ENCODE results near the gene THBS2. TPM values are rescaled to one million over a fixed set of nuclear protein-coding genes. Genes with fewer than 3 reads are reported as not detected.

Gene THBS2
- total and polyA plus RNA-seq, 2 donors (not counting 3 experiments of a cell fraction or from before 2014, with no cell fraction given), result 0.08 TPM; not detected in 1

- Histone ChIP-seq H2AFZ (ENCODE audit: low read depth, low read length) (no peak overlapping the region), H3K4me2 (ENCODE audit: insufficient read depth, low read length) (no peak overlapping the region), H3K4me3 (replicated peaks in 1 of 3; ENCODE audit: insufficient read depth in 1 of 3, low read depth in 1 of 3, low read length in 3 of 3) (no peak overlapping the region), H3K36me3 (ENCODE audit: control insufficient read depth in 2 of 2, extremely low read depth in 1 of 2, insufficient read depth in 2 of 2, low read length in 2 of 2) (no peaks in the 10 kb centered on the region), H3K27me3 (ENCODE audit: control insufficient read depth in 2 of 2, insufficient read depth in 2 of 2, low read length in 2 of 2) (no peaks in the 10 kb centered on the region), H3K9me3 (replicated peaks; ENCODE audit: control insufficient read depth, insufficient read depth, low read length) (peaks cover 2% of the 10 kb centered on the region), H3K4me1 (ENCODE audit: control insufficient read depth, extremely low read depth, insufficient read depth, low read length) (no peaks in the 10 kb centered on the region), H3K27ac (ENCODE audit: insufficient read depth, low read depth, low read length) (no peak overlapping the region), H3K9me1 (replicated peaks; ENCODE audit: control insufficient read depth, extremely low read depth, insufficient read depth, low read length) (no peaks in the 10 kb centered on the region), H3K79me2 (ENCODE audit: control insufficient read depth, insufficient read depth, low read length) (no peaks in the 10 kb centered on the region), H4K20me1 (replicated peaks; ENCODE audit: control insufficient read depth, extremely low read depth, insufficient read depth, low read length) (no peaks in the 10 kb centered on the region), H3K9ac (replicated peaks; ENCODE audit: extremely low read depth, insufficient read depth, low read length) (no peak overlapping the region)
- no peak for FAIRE-seq
- intact Hi-C loops (cut with micrococcal nuclease), result no loop called here
- ChIA-PET POLR2A (no interaction called here), CTCF (no interaction called here)
- dilution Hi-C loops (cut with MboI; ENCODE audit: extremely low pct_ligation_motif_present, low sequenced_read_pairs), result no loop called here
- TF ChIP-seq GATA2 (IDR thresholded peaks at IDR 0.05; ENCODE audit: insufficient read depth, insufficient read length, low read depth, low read length), result no peak
- no peak for TF ChIP-seq MAX (IDR thresholded peaks at IDR 0.05; ENCODE audit: insufficient read depth, insufficient read length)
- no peak for TF ChIP-seq POLR2A (IDR thresholded peaks at IDR 0.05; ENCODE audit: low read depth, low read length)
- TF ChIP-seq MYC (IDR thresholded peaks at IDR 0.05; ENCODE audit: low read depth, low read length), result no peak
- no peak for TF ChIP-seq JUN (IDR thresholded peaks at IDR 0.05; ENCODE audit: borderline replicate concordance, insufficient read depth, insufficient read length, low read depth)
- TF ChIP-seq POLR2AphosphoS5 (IDR thresholded peaks at IDR 0.05; ENCODE audit: insufficient read depth, low read depth, low read length), result no peak
- DNase-seq (ENCODE audit: low read depth, low spot score), result no peak
- BruUV-seq (replicated peaks), result no TSS peak
Measured at GRCh38 chr6:169177516-169178166, 76.0 kb downstream of the THBS2 start.

- H3K27me3 ChIP-seq (ENCODE audit: control insufficient read depth in 2 of 2, insufficient read depth in 2 of 2, low read length in 2 of 2), result no peaks in the 10 kb centered on the region
- dilution Hi-C loops (cut with MboI; ENCODE audit: extremely low pct_ligation_motif_present, low sequenced_read_pairs) (no loop called here), intact Hi-C loops (cut with micrococcal nuclease) (no loop called here)
- peaks cover 2% of the 10 kb centered on the region for H3K9me3 ChIP-seq (replicated peaks; ENCODE audit: control insufficient read depth, insufficient read depth, low read length)
- no peak overlapping the region for H2AFZ ChIP-seq (ENCODE audit: low read depth, low read length)
- H3K9me1 ChIP-seq (replicated peaks; ENCODE audit: control insufficient read depth, extremely low read depth, insufficient read depth, low read length), result no peaks in the 10 kb centered on the region
- H3K27ac ChIP-seq (ENCODE audit: insufficient read depth, low read depth, low read length), result no peak overlapping the region
- no TSS peak for BruUV-seq (replicated peaks)
- FAIRE-seq (no peak), DNase-seq (ENCODE audit: low read depth, low spot score) (no peak)
- ChIA-PET CTCF (no interaction called here), POLR2A (no interaction called here)
- H3K4me1 ChIP-seq (ENCODE audit: control insufficient read depth, extremely low read depth, insufficient read depth, low read length), result no peaks in the 10 kb centered on the region
- H3K4me2 ChIP-seq (ENCODE audit: insufficient read depth, low read length), result no peak overlapping the region
- H3K36me3 ChIP-seq (ENCODE audit: control insufficient read depth in 2 of 2, extremely low read depth in 1 of 2, insufficient read depth in 2 of 2, low read length in 2 of 2), result no peaks in the 10 kb centered on the region
- TF ChIP-seq POLR2A (IDR thresholded peaks at IDR 0.05; ENCODE audit: low read depth, low read length) (no peak), GATA2 (IDR thresholded peaks at IDR 0.05; ENCODE audit: insufficient read depth, insufficient read length, low read depth, low read length) (no peak)
- no peaks in the 10 kb centered on the region for H3K79me2 ChIP-seq (ENCODE audit: control insufficient read depth, insufficient read depth, low read length)
- H4K20me1 ChIP-seq (replicated peaks; ENCODE audit: control insufficient read depth, extremely low read depth, insufficient read depth, low read length), result no peaks in the 10 kb centered on the region
- no peak overlapping the region for H3K9ac ChIP-seq (replicated peaks; ENCODE audit: extremely low read depth, insufficient read depth, low read length)
- H3K4me3 ChIP-seq (replicated peaks in 1 of 3; ENCODE audit: insufficient read depth in 1 of 3, low read depth in 1 of 3, low read length in 3 of 3), result no peak overlapping the region
Measured at GRCh38 chr6:169176361-169176991, 77.2 kb downstream of the THBS2 start.
